H1 (cell line): ENCODE measurements around the gene SLC15A4. TPM values are rescaled to one million over a fixed set of nuclear protein-coding genes. Genes with fewer than 3 reads are reported as not detected.

Experiments used
- CTCF ChIA-PET: fragments of 300-600 bp; sonication (Branson Sonifier 250); formaldehyde crosslinking; loops from one replicate; lab custom pipeline; 2021; ENCODE audit not compliant: partially characterized antibody; lab: Charles Lee
- POLR2A ChIA-PET: fragments of 300-600 bp; sonication (Branson Sonifier 250); formaldehyde crosslinking; loops from one replicate; lab custom pipeline; 2021; ENCODE audit warnings: inconsistent platforms; ENCODE audit not compliant: partially characterized antibody; lab: Charles Lee
- DNase-seq, 2 experiments: peaks; one replicate each; pipeline versions ENCODE4 v3.0.0 to v3.0.0-alpha.2; 2010 to 2022; ENCODE audit warnings: low spot score in 2 of 2, low read depth in 1 of 2, mixed read lengths in 1 of 2
- FAIRE-seq: peaks from 2 replicates; lab custom pipeline; 2011; peaks lifted over from hg19 to GRCh38; lab: Jason Lieb, UNC
- H2AFZ ChIP-seq: 2 replicates; pipeline ENCODE4 v1.8.1; 2012; ENCODE audit warnings: low read length, inconsistent platforms
- H2AK5ac ChIP-seq: 2 replicates; pipeline ENCODE4 v1.6.1; 2013; ENCODE audit warnings: low read depth, low read length
- H2BK120ac ChIP-seq: replicated peaks from 2 replicates; pipeline ENCODE3; 2013; ENCODE audit warnings: low read depth, low read length, inconsistent platforms
- H2BK12ac ChIP-seq: 2 replicates; pipeline ENCODE4 v1.6.1; 2013; ENCODE audit warnings: low read depth, low read length
- H2BK15ac ChIP-seq: 2 replicates; pipeline ENCODE4 v1.6.1; 2013; ENCODE audit warnings: low read length
- H2BK20ac ChIP-seq: 2 replicates; pipeline ENCODE4 v1.6.1; 2013; ENCODE audit warnings: low read length
- H2BK5ac ChIP-seq: 2 replicates; pipeline ENCODE4 v1.6.1; 2013; ENCODE audit warnings: low read depth, low read length
- H3K14ac ChIP-seq: 2 replicates; pipeline ENCODE4 v1.6.1; 2013; ENCODE audit warnings: inconsistent platforms; ENCODE audit not compliant: insufficient read length
- H3K18ac ChIP-seq: 2 replicates; pipeline ENCODE4 v1.6.1; 2013; ENCODE audit warnings: low read length; ENCODE audit errors: extremely low read depth
- H3K23ac ChIP-seq: 2 replicates; pipeline ENCODE4 v1.6.1; 2013; ENCODE audit warnings: inconsistent platforms; ENCODE audit not compliant: insufficient read length
- H3K23me2 ChIP-seq: 2 replicates; pipeline ENCODE4 v1.6.1; 2013; ENCODE audit warnings: low read depth, low read length
- H3K27ac ChIP-seq: 2 replicates; pipeline ENCODE4 v1.6.1; 2011; ENCODE audit warnings: low read depth, low read length, inconsistent platforms
- H3K27me3 ChIP-seq, 4 experiments: replicated peaks in 1 of 4; 1 replicate in 1 of 4; 2 replicates in 3 of 4; pipeline versions ENCODE4 v1.6.1 to v1.8.1; 2011 to 2013; ENCODE audit warnings: low read length in 3 of 4, mild to moderate bottlenecking in 3 of 4, inconsistent platforms in 2 of 4, mixed read lengths in 2 of 4, moderate library complexity in 1 of 4; ENCODE audit not compliant: control insufficient read depth in 3 of 4, insufficient read depth in 3 of 4; ENCODE audit errors: extremely low read depth in 1 of 4
- H3K36me3 ChIP-seq, 4 experiments: 2 replicates each; pipeline versions ENCODE4 v1.6.1 to v1.8.1; 2011 to 2013; ENCODE audit warnings: mild to moderate bottlenecking in 4 of 4, low read length in 3 of 4, moderate library complexity in 2 of 4, control low read depth in 1 of 4, inconsistent platforms in 1 of 4; ENCODE audit not compliant: insufficient read depth in 4 of 4, control insufficient read depth in 2 of 4
- H3K4ac ChIP-seq: replicated peaks from 2 replicates; pipeline ENCODE3; 2013; ENCODE audit warnings: low read length, low read depth, mixed read lengths, inconsistent platforms; ENCODE audit not compliant: insufficient read length
- H3K4me1 ChIP-seq, 4 experiments: replicated peaks in 1 of 4; 1 replicate in 1 of 4; 2 replicates in 3 of 4; pipeline versions ENCODE4 v1.6.1 to v1.8.1; 2011 to 2013; ENCODE audit warnings: low read length in 3 of 4, inconsistent platforms in 2 of 4, mixed read lengths in 1 of 4; ENCODE audit not compliant: insufficient read depth in 4 of 4, control insufficient read depth in 3 of 4
- H3K4me2 ChIP-seq, 2 experiments: 2 replicates each; pipeline versions ENCODE4 v1.6.1 to v1.8.1; 2011 to 2013; ENCODE audit warnings: low read depth in 2 of 2, low read length in 2 of 2, control low read depth in 1 of 2, inconsistent platforms in 1 of 2, mild to moderate bottlenecking in 1 of 2; ENCODE audit not compliant: insufficient read depth in 1 of 2
- H3K4me3 ChIP-seq, 4 experiments: fragments of 200-600, 300-600 bp in 1 of 4; sonication (generic), shearing (Covaris generic), sonication (Bioruptor Twin) in 1 of 4; 2 replicates each; pipeline versions ENCODE4 v1.5.1 to v1.8.1; 2011 to 2016; ENCODE audit warnings: low read length in 4 of 4, low read depth in 3 of 4, control low read depth in 2 of 4, inconsistent platforms in 2 of 4, mild to moderate bottlenecking in 2 of 4, mixed read lengths in 1 of 4, moderate library complexity in 1 of 4; ENCODE audit not compliant: insufficient read depth in 2 of 4; ENCODE audit errors: extremely low read depth in 1 of 4
- H3K56ac ChIP-seq: replicated peaks from 2 replicates; pipeline ENCODE3; 2013; ENCODE audit warnings: low read depth, mild to moderate bottlenecking, mixed read lengths, low read length, inconsistent platforms; ENCODE audit not compliant: insufficient read length
- H3K79me1 ChIP-seq: 2 replicates; pipeline ENCODE4 v1.6.1; 2013; ENCODE audit warnings: low read depth, low read length, control low read depth
- H3K79me2 ChIP-seq, 2 experiments: 2 replicates each; pipeline versions ENCODE4 v1.6.1 to v1.8.1; 2012 to 2013; ENCODE audit warnings: low read length in 2 of 2, mild to moderate bottlenecking in 2 of 2, inconsistent platforms in 1 of 2; ENCODE audit not compliant: insufficient read depth in 2 of 2, control insufficient read depth in 1 of 2
- H3K9ac ChIP-seq, 4 experiments: replicated peaks in 1 of 4; 1 replicate in 1 of 4; 2 replicates in 3 of 4; pipeline versions ENCODE4 v1.6.1 to v1.8.1; 2011 to 2013; ENCODE audit warnings: low read depth in 3 of 4, low read length in 3 of 4, control low read depth in 2 of 4, mild to moderate bottlenecking in 2 of 4, moderate library complexity in 2 of 4, inconsistent platforms in 1 of 4; ENCODE audit errors: extremely low read depth in 1 of 4
- H3K9me3 ChIP-seq, 2 experiments: 2 replicates each; pipeline versions ENCODE4 v1.6.1 to v1.8.1; 2012 to 2013; ENCODE audit warnings: mild to moderate bottlenecking in 2 of 2, moderate library complexity in 2 of 2, control low read depth in 1 of 2, inconsistent platforms in 1 of 2, low read depth in 1 of 2, low read length in 1 of 2, mixed read lengths in 1 of 2; ENCODE audit not compliant: insufficient read depth in 2 of 2
- H4K20me1 ChIP-seq, 2 experiments: replicated peaks in 1 of 2; 2 replicates each; pipeline versions ENCODE3 to v1.8.1; 2011 to 2013; ENCODE audit warnings: inconsistent platforms in 2 of 2, low read length in 2 of 2, mild to moderate bottlenecking in 1 of 2; ENCODE audit not compliant: insufficient read depth in 2 of 2, control insufficient read depth in 1 of 2
- H4K5ac ChIP-seq: 2 replicates; pipeline ENCODE4 v1.6.1; 2013; ENCODE audit warnings: low read length, low read depth, mixed read lengths, inconsistent platforms; ENCODE audit not compliant: insufficient read length
- H4K8ac ChIP-seq: 2 replicates; pipeline ENCODE4 v1.8.0; 2013; ENCODE audit warnings: mild to moderate bottlenecking, moderate library complexity, low read length, inconsistent platforms; ENCODE audit not compliant: insufficient read depth; ENCODE audit errors: extremely low read depth
- H4K91ac ChIP-seq: replicated peaks from 2 replicates; pipeline ENCODE3; 2013; ENCODE audit warnings: low read length, mixed read lengths, inconsistent platforms; ENCODE audit not compliant: insufficient read length
- CBX8 ChIP-seq: fragments of 300-800, 300-1000 bp; sonication (generic); IDR thresholded peaks from 2 replicates; pipeline ENCODE4 v1.7.1; 2016; ENCODE audit warnings: low read depth, low read length, borderline replicate concordance
- FOSL1 ChIP-seq: IDR thresholded peaks from 2 replicates; pipeline ENCODE4 v1.6.1; 2011; ENCODE audit warnings: mild to moderate bottlenecking, low read depth, low read length, moderate library complexity; ENCODE audit not compliant: insufficient read depth
- KDM1A ChIP-seq: fragments of 200-600, 300-600 bp; sonication (generic); IDR thresholded peaks from 2 replicates; pipeline ENCODE4 v1.7.1; 2016; ENCODE audit warnings: mild to moderate bottlenecking, low read length, borderline replicate concordance
- NRF1 ChIP-seq: IDR thresholded peaks from 2 replicates; pipeline ENCODE4 v1.6.1; 2011; ENCODE audit warnings: mild to moderate bottlenecking, low read depth, low read length, improper control_type of control experiment
- RAD21 ChIP-seq, 2 experiments: IDR thresholded peaks in 1 of 2; conservative IDR thresholded peaks in 1 of 2; 2 replicates each; pipeline ENCODE4 v1.6.1; 2011; ENCODE audit warnings: low read depth in 2 of 2, low read length in 2 of 2, improper control_type of control experiment in 1 of 2, inconsistent platforms in 1 of 2, mild to moderate bottlenecking in 1 of 2, moderate library complexity in 1 of 2
- RNF2 ChIP-seq: fragments of 200-900, 300-1000 bp; sonication (generic); IDR thresholded peaks from 2 replicates; pipeline ENCODE4 v1.7.1; 2016; ENCODE audit warnings: borderline replicate concordance, low read depth, mild to moderate bottlenecking, antibody characterized with exemption, low read length; ENCODE audit not compliant: poor library complexity, severe bottlenecking; ENCODE audit errors: missing control alignments
- RXRA ChIP-seq: IDR thresholded peaks from 2 replicates; pipeline ENCODE4 v1.6.1; 2011; ENCODE audit warnings: low read depth, mild to moderate bottlenecking, low read length, moderate library complexity; ENCODE audit not compliant: insufficient read depth
- SAP30 ChIP-seq: fragments of 300-600 bp; sonication (generic); IDR thresholded peaks from 2 replicates; pipeline ENCODE4 v1.7.1; 2012; ENCODE audit warnings: low read length, moderate library complexity, mild to moderate bottlenecking, inconsistent platforms; ENCODE audit not compliant: insufficient read depth, insufficient replicate concordance
- SIX5 ChIP-seq: IDR thresholded peaks from 2 replicates; pipeline ENCODE4 v1.6.1; 2011; ENCODE audit warnings: mild to moderate bottlenecking, low read depth, low read length
- SRF ChIP-seq: IDR thresholded peaks from 2 replicates; pipeline ENCODE4 v1.6.1; 2011; ENCODE audit warnings: mild to moderate bottlenecking, low read depth, low read length, moderate library complexity
- WGBS, 2 experiments: shearing (Covaris generic) in 1 of 2; methylation state at CpG; one replicate each; pipeline versions ENCODE4 v1.1.6 to v1.1.7; 2013 to 2015; ENCODE audit warnings: low lambda C conversion rate in 2 of 2, mixed read lengths in 2 of 2, inconsistent platforms in 1 of 2, low coverage in 1 of 2, missing lambda C conversion rate in 1 of 2; ENCODE audit not compliant: insufficient replicate concordance in 2 of 2, insufficient coverage in 1 of 2, insufficient read length in 1 of 2; ENCODE audit errors: extremely low coverage in 1 of 2, missing lambda C conversion rate in 1 of 2; 5-methylcytosine and 5-hydroxymethylcytosine counted together
- polyA plus RNA-seq, 7 experiments: library from polyadenylated mRNA; depleted of rRNA in 3 of 7; stranded (reverse) in 5 of 7; unstranded in 2 of 7; fragments of >200 nt in 5 of 7; fragments of 200-250 nt in 2 of 7; gene quantifications; 1 replicate in 5 of 7; 2 replicates in 1 of 7; 4 replicates in 1 of 7; pipeline versions ENCODE4 v1.2.1 to v1.2.3, GENCODE V29; 2011 to 2013; ENCODE audit warnings: missing spikeins in 2 of 7, mixed read lengths in 2 of 7
- total RNA-seq: library from RNA; stranded (reverse); fragmentation: NEBNext Ultra II Directional; extraction: Animal tissue kit (Norgen Biotek cat#: 25700); gene quantifications from 2 replicates; pipeline ENCODE4 v1.2.1, GENCODE V29; 2021
- TF ChIP-seq, protein P1 (sequence below): IDR thresholded peaks from 2 replicates; pipeline ENCODE4 v1.6.1; 2012; ENCODE audit warnings: low read length, inconsistent platforms

SLC15A4 gene
- total and polyA plus RNA-seq, 2 of the 8 experiments (the other 6 are each of a cell fraction or from before 2014, with no cell fraction given), result 22.7 to 26.6 TPM

DNA sequence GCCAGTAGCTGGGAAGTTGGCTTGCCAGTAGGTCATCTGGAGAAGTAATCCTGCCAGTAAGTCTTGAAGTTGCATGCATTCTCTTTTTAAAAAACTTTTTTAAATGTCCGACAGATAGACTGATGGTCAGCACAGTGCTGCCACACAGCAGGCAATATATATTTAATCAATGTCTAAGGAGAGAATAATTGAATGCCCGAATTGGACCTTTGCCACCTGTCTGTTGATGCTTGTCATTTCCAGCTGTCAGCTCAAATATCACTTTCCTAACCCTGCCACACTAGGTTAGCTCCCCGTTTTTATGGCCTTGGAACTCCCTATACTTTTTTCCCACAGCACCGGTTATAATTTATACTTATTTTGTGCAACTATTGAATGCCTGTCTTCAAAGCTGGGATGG, 2.1 kb upstream of the SLC15A4 start:
- Histone ChIP-seq H2BK12ac (no peak overlapping the region), H4K20me1 (peaks cover under 1 to 6% of the 10 kb centered on the region in 2 experiments), H3K4me2 (no peak overlapping the region), H3K79me2 (peaks cover 5 to 23% of the 10 kb centered on the region in 2 experiments), H3K9ac (no peak overlapping the region), H2BK5ac (no peak overlapping the region), H3K9me3 (no peaks in the 10 kb centered on the region), H2BK120ac (no peak overlapping the region), H2AK5ac (no peak overlapping the region), H3K27me3 (no peaks in the 10 kb centered on the region), H3K79me1 (peaks cover 5% of the 10 kb centered on the region), H3K14ac (no peak overlapping the region), H3K27ac (no peak overlapping the region), H3K4me3 (no peak overlapping the region), H3K56ac (no peak overlapping the region), H3K4me1 (peaks cover 0 to 7% (median 0%) of the 10 kb centered on the region in 4 experiments; a peak in 3 of 7 replicates), H4K8ac (no peak overlapping the region), H2BK15ac (no peak overlapping the region), H4K91ac (no peak overlapping the region), H4K5ac (no peak overlapping the region), H2AFZ (no peak overlapping the region), H3K36me3 (peaks cover 0 to 3% (median 2%) of the 10 kb centered on the region in 4 experiments; a peak in 1 of 8 replicates), H3K23me2 (peaks cover 9% of the 10 kb centered on the region; the same call in 1 of the 2 replicates), H2BK20ac (no peak overlapping the region), H3K4ac (no peak overlapping the region), H3K23ac (no peak overlapping the region), H3K18ac (no peak overlapping the region)
- POLR2A ChIA-PET, result interaction anchor here (3.3 kb wide), 1 partner anchor 12 kb away, joined by 12 read pairs; no protein-coding TSS in a partner anchor
- DNase-seq (no peak), FAIRE-seq (no peak)
- CTCF ChIA-PET, result interaction anchor here (1.3 kb wide), 1 partner anchor 182 kb away, joined by 4 read pairs; no protein-coding TSS in a partner anchor
- WGBS, 2 experiments, result 87% methylated on average over 4 of the region's 4 CpGs; no CpG with 5 or more reads in 1 of the 2 experiments
- TF ChIP-seq SIX5, result no peak
- no peak for TF ChIP-seq RAD21 (IDR thresholded peaks at IDR 0.05 in 1 of 2, conservative IDR thresholded peaks at IDR 0.05 in 1 of 2; ENCODE audit: low read depth in 2 of 2, low read length in 2 of 2)
- TF ChIP-seq SAP30, result no peak
- no peak for TF ChIP-seq RXRA
- no peak for TF ChIP-seq CBX8
- no peak for TF ChIP-seq NRF1
- TF ChIP-seq, protein P1, sequence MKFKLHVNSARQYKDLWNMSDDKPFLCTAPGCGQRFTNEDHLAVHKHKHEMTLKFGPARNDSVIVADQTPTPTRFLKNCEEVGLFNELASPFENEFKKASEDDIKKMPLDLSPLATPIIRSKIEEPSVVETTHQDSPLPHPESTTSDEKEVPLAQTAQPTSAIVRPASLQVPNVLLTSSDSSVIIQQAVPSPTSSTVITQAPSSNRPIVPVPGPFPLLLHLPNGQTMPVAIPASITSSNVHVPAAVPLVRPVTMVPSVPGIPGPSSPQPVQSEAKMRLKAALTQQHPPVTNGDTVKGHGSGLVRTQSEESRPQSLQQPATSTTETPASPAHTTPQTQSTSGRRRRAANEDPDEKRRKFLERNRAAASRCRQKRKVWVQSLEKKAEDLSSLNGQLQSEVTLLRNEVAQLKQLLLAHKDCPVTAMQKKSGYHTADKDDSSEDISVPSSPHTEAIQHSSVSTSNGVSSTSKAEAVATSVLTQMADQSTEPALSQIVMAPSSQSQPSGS, result no peak
- TF ChIP-seq FOSL1, result no peak
- TF ChIP-seq SRF, result no peak
- TF ChIP-seq KDM1A, result no peak
- no peak for TF ChIP-seq RNF2
